ENCODE data around the gene EIF4G3.
"Not testable (repeated sequence)": the region's sequence is repeated elsewhere in the genome, so short reads cannot be mapped to it uniquely, and the experiment has no call there.

Gene EIF4G3

DNA sequence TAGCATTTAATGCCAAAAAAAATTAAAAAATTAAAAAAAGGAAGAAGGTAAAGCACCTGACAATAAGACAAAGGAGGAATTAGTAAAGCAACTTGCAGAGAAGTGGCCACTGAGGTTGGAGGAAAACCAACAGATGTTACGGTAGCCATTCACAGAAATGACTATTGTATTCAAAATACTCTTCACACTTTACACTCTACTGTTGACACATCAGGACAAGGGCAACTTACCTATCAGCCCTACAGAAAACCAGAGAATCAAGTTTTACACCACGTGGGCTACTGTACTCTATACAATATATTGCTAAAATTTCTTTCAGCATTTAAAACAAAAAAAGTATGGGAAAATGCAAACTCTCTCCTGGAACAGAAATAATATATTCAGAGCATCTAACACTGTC is 70.0 kb downstream of the EIF4G3 start:
- DNase-seq (ENCODE audit: low read depth in 4 of 4, low spot score in 1 of 4) = no peak

DNA sequence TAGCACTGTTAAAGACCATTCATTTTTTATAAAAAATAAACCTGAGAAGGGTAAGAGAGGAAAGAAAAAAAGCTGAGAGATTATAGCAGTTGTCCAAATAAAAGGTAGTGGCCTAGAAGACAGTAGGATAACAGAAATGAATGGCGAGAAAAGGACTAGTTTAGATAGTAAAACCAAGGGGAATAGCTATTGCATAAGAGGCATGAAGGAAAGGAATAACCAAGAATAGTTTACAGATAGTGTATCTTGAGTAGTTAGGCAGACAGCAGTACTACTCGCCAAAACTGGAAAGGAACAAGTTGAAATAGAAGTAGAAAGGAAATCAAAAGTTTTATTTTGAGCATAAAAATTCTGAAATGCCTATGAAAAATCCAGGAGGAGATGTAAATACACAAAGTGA is 70.5 kb downstream of the EIF4G3 start:
- DNase-seq (ENCODE audit: low read depth in 4 of 4, low spot score in 1 of 4) = no peak

DNA sequence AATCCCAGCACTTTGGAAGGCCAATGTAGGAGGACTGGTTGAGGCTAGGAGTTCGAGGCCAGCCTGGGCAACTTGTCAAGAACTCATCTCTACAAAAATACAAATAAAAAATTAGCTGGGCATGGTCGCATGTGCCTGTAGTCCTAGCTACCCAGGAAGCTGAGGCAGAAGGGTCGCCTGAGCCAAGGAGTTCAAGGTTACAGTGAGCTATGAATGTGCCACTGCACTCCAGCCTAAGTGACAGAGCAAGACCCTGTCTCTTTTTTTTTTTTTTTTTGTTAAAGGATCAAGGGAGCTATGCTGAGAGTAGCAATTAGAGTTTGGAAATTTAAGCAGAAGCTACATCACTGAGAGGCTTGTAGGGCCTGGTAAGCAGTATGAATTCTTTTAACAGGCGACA is 70.9 kb downstream of the EIF4G3 start:
- DNase-seq (ENCODE audit: low read depth in 4 of 4, low spot score in 1 of 4) = no peak

DNA sequence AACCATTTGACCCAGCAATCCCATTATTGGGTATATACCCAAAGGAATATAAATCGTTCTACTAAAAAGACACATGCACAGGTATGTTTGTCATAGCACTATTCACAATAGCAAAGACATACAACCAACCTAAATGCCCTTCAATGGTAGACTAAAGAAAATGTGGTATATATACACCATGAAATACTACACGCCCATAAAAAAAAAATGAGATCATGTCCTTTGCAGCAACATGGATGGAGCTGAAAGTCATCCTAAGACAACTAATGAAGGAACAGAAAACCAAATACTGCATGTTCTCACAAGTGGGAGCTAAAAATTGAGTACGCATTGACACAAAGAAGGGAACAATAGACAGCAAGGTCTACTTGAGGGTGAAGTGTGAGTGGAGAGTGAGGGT is 72.0 kb downstream of the EIF4G3 start:
- no peak for DNase-seq (ENCODE audit: low read depth in 4 of 4, low spot score in 1 of 4)

DNA sequence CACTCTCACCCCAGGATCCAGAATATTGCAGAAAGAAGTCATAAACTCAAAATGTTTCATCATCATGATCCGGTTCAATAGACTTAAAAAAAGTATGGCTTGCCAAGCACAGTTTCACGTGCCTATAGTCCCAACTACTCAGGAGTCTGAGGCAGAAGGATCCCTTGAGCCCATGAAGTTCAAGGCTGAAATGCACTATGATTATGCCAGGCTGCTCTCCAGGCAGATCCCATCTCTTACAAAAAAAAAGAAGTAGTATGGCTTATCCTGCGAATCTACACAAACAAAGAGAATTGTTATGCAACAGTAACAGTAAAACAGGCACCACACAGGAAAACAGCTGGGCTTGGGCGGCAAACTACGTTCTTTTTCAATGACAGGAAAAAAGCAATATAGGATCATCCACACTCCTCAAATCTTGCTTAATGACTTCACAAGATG is 76.2 kb downstream of the EIF4G3 start:
- DNase-seq (ENCODE audit: low read depth in 4 of 4, low spot score in 1 of 4) = no peak

DNA sequence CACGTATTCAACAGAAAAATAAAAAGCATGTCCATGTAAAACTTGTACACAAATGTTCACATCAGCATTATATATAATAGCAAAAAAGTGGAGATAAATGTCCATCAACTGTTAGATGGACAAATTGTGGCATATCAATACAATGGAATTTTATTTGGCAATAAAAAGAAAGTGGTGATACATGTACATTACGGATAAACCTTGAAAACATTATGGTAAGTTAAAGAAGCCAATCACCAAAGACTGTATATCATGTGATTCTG is 76.9 kb downstream of the EIF4G3 start:
- no peak for DNase-seq (ENCODE audit: low read depth in 4 of 4, low spot score in 1 of 4)

DNA sequence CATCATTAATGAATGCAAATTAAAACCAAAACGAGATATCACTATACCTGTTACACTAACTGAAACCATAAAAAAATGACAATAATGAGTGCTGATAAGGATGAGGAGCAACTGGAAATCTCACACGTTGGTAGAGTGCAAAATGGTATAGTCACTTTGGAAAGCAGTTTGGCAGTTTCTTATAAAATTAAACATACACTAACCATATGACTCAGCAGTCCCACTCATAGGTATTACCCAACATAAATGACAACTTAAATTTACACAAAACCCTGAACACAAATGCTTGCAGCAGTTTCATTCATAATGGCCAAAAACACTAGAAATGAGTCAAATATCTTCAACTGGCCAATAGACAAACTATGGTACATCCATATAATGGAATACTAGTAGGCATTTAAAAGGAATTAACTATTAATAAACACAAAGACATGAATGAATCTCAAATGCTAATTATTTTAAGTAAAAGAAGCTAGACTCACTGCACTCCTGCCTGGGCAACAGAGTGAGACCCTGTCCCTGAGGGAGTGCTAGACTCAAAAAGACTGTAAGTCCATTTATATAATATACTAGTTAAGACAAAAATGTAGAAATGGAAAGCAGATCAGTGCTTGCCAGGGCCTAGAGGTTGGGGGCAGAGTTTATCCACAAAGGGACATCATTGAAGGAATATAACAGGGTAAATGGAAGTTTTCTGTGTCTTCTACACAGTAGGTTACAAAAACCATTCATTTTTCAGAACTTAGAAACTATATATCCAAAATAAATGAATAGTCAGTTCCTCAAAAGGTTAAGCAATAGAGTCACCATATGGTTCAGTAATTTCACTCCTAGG is 77.4 kb downstream of the EIF4G3 start:
- DNase-seq (ENCODE audit: low read depth in 4 of 4, low spot score in 1 of 4) = no peak

DNA sequence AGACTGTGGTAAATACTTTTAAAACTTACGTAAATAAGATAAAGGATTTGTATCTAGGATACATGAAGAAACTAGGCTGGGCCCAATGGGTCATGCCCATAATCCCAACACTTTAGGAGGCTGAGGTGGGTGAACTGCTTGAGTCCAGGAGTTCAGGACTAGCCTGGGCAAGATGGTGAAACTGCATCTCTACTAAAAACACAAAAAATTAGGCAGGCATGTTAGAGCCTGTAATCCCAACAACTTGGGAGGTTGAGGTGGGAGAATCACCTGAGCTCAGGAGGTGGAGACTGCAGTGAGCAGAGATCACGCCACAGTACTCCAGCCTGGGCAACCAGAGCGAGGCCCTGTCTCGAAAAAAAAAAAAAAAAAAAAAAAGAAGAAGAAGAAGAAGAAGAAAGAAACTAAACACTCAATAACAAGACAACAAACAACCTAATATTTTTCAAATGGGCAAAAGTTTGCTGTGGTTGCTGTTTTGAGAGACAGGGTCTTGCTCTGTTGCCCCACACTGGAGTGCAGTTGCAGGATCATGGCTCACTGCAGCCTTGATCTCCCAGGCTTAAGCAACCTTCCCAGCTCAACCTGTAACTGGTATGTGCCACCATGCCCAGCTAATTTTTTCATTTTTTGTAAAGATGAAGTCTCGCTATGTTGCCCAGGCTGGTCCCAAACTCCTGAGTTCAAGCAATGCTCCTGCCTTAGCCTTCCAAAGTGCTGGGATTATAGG is 78.3 kb downstream of the EIF4G3 start:
- no peak for DNase-seq (ENCODE audit: low read depth in 4 of 4, low spot score in 1 of 4)

DNA sequence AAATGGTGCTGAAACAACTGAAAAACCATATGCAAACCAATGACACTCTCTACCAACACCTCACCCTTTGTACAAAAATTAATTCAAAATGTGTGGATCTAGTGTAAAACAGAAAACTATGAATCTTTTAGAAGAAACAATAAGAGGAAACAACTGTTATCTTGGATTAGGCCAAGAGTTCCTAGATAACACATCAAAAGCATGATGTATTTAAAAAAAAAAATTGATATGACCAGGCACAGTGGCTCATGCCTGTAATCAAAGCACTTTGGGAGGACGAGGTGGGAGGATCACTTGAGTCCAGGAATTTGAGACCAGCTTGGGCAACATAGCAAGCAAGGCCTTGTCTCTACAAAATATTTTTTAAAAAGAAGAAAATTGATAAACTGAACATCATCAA is 79.0 kb downstream of the EIF4G3 start:
- no peak for DNase-seq (ENCODE audit: low read depth in 4 of 4, low spot score in 1 of 4)

DNA sequence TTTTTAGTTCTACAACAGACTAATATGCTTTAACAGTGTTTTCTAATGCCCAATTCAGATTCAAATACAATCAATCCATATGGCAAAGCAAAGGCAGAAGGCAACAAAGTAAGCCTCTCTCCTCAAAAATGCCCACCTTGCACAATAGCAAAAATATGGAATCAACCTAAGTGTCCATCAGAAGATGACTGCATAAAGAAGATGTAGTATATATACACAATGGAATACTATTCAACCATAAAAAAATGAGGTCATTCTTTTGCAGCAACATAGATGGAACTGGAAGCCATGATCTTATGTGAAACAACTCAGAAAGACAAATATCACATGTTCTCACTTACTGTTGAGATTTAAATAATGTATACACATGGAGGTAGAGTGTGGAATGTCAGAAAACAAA is 80.7 kb downstream of the EIF4G3 start:
- no peak for DNase-seq (ENCODE audit: low read depth in 4 of 4, low spot score in 1 of 4)

DNA sequence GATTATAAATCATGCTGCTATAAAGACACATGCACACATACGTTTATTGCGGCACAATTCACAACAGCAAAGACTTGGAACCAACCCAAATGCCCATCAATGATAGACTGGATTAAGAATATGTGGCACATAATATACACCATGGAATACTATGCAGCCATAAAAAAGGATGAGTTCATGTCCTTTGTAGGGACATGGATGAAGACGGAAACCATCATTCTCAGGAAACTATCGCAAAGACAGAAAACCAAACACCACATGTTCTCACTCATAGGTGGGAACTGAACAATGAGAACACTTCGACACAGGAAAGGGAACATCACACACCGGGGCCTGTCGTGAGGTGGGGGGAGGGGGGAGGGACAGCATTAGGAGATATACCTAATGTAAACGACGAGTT is 82.4 kb downstream of the EIF4G3 start:
- DNase-seq (ENCODE audit: low read depth in 4 of 4, low spot score in 1 of 4) = not testable (repeated sequence)

DNA sequence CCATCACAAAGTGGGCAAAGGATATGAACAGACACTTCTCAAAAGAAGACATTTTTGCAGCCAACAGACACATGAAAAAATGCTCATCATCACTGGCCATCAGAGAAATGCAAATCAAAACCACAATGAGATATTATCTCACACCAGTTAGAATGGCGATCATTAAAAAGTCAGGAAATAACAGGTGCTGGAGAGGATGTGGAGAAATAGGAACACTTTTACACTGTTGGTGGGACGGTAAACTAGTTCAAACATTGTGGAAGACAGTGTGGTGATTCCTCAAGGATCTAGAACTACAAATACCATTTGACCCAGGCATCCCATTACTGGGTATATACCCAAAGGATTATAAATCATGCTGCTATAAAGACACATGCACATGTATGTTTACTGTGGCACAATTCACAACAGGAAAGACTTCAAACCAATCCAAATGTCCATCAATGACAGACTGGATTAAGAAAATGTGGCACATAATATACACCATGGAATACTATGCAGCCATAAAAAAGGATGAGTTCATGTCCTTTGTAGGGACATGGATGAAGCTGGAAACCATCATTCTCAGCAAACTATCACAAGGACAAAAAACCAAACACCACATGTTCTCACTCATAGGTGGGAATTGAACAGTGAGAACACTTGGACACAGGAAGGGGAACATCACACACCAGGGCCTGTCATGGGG is 83.3 kb downstream of the EIF4G3 start:
- DNase-seq (ENCODE audit: low read depth in 4 of 4, low spot score in 1 of 4) = not testable (repeated sequence)

DNA sequence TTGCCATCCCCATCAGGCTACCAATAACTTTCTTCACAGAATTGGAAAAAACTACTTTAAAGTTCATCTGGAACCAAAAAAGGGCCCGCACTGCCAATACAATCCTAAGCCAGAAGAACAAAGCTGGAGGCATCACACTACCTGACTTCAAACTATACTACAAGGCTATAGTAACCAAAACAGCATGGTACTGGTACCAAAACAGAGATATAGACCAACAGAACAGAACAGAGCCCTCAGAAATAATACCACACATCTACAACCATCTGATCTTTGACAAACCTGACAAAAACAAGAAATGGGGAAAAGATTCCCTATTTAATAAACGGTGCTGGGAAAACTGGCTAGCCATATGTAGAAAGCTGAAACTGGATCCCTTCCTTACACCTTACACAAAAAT is 84.2 kb downstream of the EIF4G3 start:
- not testable (repeated sequence) for DNase-seq (ENCODE audit: low read depth in 4 of 4, low spot score in 1 of 4)

DNA sequence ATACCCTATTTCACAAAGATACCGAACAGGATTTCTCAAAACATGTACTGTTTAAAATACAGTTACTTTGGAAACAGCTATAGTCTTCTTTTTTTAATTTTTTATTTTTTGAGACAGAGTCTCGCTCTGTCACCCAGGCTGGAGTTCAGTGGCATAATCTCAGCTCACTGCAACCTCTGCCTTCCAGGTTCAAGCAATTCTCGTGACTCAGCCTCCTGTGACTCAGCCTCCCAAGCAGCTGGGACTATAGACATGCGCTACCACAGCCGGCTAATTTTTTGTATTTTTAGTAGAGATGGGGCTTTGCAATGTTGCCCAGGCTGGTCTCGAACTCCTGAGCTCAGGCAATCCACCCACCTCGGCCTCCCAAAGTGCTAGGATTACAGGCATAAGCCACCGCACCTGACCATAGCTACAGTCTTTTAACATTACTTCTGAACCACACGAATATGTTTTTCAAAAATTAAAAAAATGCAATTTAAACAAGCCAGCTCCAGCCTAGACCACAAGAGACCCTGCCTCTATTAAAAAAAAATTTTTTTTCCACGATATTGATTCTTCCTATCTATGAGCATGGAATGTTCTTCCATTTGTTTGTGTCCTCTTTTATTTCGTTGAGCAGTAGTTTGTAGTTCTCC is 85.5 kb downstream of the EIF4G3 start:
- DNase-seq (ENCODE audit: low read depth in 4 of 4, low spot score in 1 of 4) = peak in 1 of 4 experiments; percentile 1

DNA sequence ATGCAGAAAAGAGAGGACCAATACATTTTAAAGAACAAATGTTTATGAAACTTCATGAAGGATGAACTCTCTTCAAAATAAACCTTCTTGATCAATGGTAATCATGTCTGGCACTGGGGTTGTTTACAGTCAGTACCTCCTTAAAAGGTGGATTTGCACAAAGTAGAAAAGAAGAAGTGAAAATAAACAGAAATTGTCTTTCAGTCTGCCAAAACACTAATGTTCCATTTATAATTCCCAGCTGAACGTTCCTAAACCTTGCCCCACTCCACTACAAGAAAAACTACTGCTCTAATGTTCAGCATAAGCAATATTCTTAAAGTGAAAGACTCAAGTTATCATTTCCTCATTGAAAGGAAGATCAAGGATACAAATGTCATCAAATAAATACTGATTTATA is 86.2 kb downstream of the EIF4G3 start:
- DNase-seq (ENCODE audit: low read depth in 4 of 4, low spot score in 1 of 4) = no peak

DNA sequence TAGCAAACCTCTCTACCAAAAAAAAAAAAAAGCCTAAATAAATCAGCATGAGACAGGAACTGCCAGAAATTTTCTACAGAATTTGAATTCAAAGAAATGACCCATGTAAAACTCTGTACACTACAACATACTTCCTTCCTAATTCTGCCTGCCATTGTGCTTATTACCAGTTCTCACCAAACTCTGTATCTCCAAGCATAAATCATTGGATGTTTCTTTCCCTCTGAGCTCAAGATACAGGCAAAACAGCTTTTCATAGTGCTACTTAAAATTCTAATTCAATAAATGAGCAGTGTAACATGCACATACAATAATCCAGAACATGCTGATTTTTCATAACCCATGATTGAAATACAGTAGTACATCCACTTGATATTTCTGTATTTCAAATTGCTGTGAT is 87.0 kb downstream of the EIF4G3 start:
- no peak for DNase-seq (ENCODE audit: low read depth in 4 of 4, low spot score in 1 of 4)

DNA sequence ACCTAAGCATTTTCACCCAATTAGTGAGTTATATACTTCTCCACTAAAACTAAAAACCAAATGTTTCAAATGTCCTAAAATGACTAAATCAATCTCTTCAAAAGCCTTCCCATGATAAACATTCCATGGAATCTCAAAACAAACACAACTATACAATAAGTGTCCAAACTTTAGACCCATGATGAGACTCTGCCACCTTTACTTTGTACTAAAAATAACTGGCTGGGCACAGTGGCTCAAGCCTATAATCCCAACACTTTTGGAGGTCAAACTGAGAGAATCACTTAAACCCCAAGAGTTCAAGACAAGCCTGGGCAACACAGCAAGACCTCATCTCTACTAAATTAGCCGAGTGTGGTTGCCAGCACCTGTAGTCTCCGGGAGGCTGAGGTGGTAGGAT is 87.4 kb downstream of the EIF4G3 start:
- no peak for DNase-seq (ENCODE audit: low read depth in 4 of 4, low spot score in 1 of 4)

DNA sequence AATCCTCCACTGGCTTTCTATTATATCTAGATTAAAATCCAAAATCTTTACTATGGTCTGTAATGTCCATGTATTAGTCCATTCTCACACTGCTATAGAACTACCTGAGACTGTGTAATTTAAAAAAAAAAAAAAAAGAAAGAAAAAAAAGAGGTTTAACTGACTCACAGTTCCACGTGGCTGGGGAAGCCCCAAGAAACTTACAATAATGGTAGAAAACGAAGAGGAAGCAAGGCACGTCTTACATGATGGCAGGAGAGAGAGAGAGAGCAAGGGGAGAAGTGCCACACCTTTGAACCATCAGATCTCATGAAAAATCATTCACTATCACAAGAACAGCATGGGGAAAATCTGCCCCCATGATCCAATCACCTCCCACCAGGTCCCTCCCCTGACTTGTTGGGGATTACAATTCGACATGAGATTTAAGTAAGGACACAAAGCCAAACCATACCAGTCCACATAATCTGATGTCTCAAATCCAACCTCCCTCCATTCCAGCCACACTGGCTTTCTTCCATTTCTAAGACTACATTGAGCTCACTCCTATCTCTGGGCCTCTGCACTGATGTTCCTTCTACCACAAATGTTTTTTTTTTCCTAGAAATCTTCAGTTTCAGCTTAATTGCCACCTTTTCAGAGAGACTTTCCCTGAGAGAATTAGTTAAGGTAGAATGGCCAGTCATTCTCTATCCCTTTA is 92.4 kb downstream of the EIF4G3 start:
- DNase-seq (ENCODE audit: low read depth in 4 of 4, low spot score in 1 of 4) = peak in 2 of 4 experiments; percentile 4 to 5

DNA sequence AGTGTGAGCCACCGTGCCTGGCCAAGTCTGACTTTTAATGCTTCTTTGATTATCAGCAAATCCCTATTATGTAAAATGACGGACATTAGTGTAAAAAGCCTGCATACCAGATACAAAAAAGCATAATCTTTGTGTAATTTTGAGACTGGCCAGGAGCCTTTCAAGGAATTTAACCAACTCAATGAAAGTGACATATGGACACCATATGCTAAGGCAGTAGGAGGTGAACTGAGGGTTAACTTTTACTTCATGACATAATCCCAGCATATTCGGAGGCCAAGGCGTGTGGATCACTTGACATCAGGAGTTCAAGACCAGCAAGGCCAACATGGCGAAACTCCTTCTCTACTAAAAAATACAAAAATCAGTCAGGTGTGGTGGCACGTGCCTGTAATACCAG is 94.6 kb downstream of the EIF4G3 start:
- no peak for DNase-seq (ENCODE audit: low read depth in 4 of 4, low spot score in 1 of 4)

DNA sequence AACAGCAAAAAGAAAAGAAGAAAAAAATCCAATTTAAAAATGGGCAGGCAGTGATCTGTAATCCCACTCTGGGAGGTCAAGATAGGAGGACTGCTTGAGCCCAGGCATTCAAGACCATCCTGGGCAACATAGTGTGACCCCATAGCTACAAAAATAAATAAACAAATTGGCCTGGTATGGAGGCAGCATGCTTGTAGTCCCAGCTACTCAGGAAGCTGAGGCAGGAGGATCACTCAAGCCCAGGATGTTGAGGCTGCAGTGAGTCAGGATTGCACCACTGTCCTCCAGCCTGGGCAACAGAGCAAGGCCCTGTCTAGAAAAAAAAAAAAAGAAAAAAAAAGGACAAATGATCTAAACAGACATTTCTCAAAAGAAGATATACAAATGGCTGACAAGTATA is 99.6 kb downstream of the EIF4G3 start:
- no peak for DNase-seq (ENCODE audit: low read depth in 4 of 4, low spot score in 1 of 4)

DNA sequence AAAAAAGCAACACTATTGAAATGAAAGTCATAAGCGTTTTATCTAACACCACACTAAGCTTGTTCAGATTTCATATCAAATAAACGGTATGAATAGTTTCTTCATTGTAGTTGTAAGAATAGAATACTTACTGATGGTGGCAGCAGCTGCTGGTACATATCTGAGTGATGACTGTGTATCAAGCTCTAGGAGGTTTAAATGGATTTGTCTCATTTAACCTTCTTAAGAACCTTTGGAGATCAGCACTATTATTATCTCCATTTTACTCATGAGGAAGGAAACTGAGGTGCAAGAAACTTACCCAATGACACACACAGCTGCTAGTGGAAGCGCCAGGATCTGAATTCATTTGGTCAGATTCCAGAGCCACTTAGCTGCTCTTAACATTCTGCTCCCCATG is 104.0 kb downstream of the EIF4G3 start:
- DNase-seq (ENCODE audit: low read depth in 4 of 4, low spot score in 1 of 4) = no peak

All from stimulated activated CD4-positive, alpha-beta T cell treated with anti-CD3 and anti-CD28 coated beads, Interleukin-1b, Interleukin-23, amount 100 ng/mL, for 24 hours (primary cell).